IMR-90 (cell line): ENCODE data around the gene CDK5RAP2.

Experiments used
- BHLHE40 ChIP-seq: fragments of 150-350 bp; IDR thresholded peaks from 2 replicates; pipeline ENCODE4 v1.6.1; 2016; ENCODE audit warnings: mild to moderate bottlenecking, low read depth, low read length
- CHD1 ChIP-seq: IDR thresholded peaks from 2 replicates; pipeline ENCODE4 v1.6.1; 2012; ENCODE audit warnings: low read depth, low read length, improper control_type of control experiment
- CTCF ChIP-seq: conservative IDR thresholded peaks from 2 replicates; pipeline ENCODE4 v1.5.1; 2012; ENCODE audit warnings: mild to moderate bottlenecking, low read depth, low read length, improper control_type of control experiment
- MAZ ChIP-seq: IDR thresholded peaks from 2 replicates; pipeline ENCODE4 v1.6.1; 2012; ENCODE audit warnings: low read depth, mild to moderate bottlenecking, low read length, improper control_type of control experiment, moderate library complexity, borderline replicate concordance
- MXI1 ChIP-seq: IDR thresholded peaks from 2 replicates; pipeline ENCODE4 v1.6.1; 2012; ENCODE audit warnings: low read depth, mild to moderate bottlenecking, low read length, moderate library complexity, borderline replicate concordance
- POLR2A ChIP-seq: IDR thresholded peaks from 2 replicates; pipeline ENCODE4 v1.6.1; 2012; ENCODE audit warnings: mild to moderate bottlenecking, low read depth, low read length
- RAD21 ChIP-seq: IDR thresholded peaks from 2 replicates; pipeline ENCODE4 v1.6.1; 2012; ENCODE audit warnings: low read length, improper control_type of control experiment
- RCOR1 ChIP-seq: IDR thresholded peaks from 2 replicates; pipeline ENCODE4 v1.6.1; 2012; ENCODE audit warnings: mild to moderate bottlenecking, low read length, improper control_type of control experiment; ENCODE audit not compliant: insufficient replicate concordance
- SMC3 ChIP-seq: fragments of 150-350 bp; IDR thresholded peaks from 2 replicates; pipeline ENCODE4 v1.6.1; 2016; ENCODE audit warnings: low read depth, mild to moderate bottlenecking, antibody characterized with exemption, low read length, moderate library complexity
- USF2 ChIP-seq: fragments of 150-350 bp; IDR thresholded peaks from 2 replicates; pipeline ENCODE4 v1.6.1; 2017; ENCODE audit warnings: mild to moderate bottlenecking, antibody characterized with exemption, low read length, low read depth
- TF ChIP-seq, protein P1 (sequence below): fragments of 150-350 bp; IDR thresholded peaks from 2 replicates; pipeline ENCODE4 v1.6.1; 2016; ENCODE audit warnings: low read depth, mild to moderate bottlenecking, low read length, moderate library complexity, borderline replicate concordance

DNA sequence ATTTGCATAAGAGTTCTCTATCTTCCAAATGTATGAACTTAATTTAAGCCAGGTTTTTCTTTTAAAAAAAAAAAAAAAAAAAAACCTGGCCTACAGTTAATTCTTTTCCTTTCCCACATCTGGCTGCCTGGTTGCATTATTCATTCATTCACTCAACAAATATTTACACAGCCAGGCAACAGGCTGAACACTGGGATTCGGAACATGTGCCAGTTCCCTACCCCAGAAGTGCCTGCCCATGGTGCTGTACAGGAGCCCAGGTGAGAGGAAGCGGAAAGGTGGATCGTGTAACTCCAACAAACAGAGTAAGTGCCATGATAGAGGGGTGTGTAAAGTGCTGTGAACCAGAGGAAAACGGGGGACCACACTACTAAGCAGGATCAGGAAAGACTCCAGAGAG lies 93.6 kb downstream of the CDK5RAP2 start:
- TF ChIP-seq POLR2A: no peak
- no peak for TF ChIP-seq CTCF
- TF ChIP-seq, protein P1, sequence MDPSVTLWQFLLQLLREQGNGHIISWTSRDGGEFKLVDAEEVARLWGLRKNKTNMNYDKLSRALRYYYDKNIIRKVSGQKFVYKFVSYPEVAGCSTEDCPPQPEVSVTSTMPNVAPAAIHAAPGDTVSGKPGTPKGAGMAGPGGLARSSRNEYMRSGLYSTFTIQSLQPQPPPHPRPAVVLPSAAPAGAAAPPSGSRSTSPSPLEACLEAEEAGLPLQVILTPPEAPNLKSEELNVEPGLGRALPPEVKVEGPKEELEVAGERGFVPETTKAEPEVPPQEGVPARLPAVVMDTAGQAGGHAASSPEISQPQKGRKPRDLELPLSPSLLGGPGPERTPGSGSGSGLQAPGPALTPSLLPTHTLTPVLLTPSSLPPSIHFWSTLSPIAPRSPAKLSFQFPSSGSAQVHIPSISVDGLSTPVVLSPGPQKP: no peak
- TF ChIP-seq RCOR1: no peak
- no peak for TF ChIP-seq RAD21
- TF ChIP-seq MAZ: no peak
- no peak for TF ChIP-seq USF2
- TF ChIP-seq SMC3: no peak
- no peak for TF ChIP-seq MXI1
- no peak for TF ChIP-seq CHD1
- no peak for TF ChIP-seq BHLHE40
